ENCODE results near the gene FOXA3.
A peak's percentile ranks its signal among the peaks of the same experiment; 100 is the strongest.

DNA sequence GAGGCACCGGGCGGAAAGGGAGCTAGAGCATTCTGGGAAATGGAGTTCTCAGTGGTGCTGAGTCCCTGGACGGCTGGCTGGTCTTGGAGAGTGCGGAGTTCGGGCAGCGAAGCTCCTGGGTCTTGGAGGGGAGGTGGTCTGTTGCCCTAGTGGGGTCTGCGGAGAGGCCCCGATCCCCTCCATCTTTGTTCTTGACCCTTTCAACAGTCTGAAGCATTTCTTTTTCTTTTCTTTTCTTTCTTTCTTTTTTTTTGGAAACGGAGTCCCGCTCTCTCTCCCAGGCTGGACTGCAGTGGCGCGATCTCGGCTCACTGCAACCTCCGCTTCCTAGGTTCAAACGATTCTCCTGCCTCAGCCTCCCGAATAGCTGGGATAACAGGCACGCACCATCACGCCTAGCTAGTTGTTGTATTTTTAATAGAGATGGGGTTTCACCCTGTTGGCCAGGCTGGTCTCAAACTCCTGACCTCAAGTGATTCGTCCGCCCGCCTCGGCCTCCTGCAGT is 739 bp upstream of the FOXA3 start:
- TF ChIP-seq, protein P1, sequence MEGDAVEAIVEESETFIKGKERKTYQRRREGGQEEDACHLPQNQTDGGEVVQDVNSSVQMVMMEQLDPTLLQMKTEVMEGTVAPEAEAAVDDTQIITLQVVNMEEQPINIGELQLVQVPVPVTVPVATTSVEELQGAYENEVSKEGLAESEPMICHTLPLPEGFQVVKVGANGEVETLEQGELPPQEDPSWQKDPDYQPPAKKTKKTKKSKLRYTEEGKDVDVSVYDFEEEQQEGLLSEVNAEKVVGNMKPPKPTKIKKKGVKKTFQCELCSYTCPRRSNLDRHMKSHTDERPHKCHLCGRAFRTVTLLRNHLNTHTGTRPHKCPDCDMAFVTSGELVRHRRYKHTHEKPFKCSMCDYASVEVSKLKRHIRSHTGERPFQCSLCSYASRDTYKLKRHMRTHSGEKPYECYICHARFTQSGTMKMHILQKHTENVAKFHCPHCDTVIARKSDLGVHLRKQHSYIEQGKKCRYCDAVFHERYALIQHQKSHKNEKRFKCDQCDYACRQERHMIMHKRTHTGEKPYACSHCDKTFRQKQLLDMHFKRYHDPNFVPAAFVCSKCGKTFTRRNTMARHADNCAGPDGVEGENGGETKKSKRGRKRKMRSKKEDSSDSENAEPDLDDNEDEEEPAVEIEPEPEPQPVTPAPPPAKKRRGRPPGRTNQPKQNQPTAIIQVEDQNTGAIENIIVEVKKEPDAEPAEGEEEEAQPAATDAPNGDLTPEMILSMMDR (IDR thresholded peaks at IDR 0.05) = no peak
- TF ChIP-seq POLR2A (IDR thresholded peaks at IDR 0.05) (no peak), POLR2AphosphoS5 (IDR thresholded peaks at IDR 0.05) (peak in 2 of 3 donors; percentile 33 to 73), EP300 (IDR thresholded peaks at IDR 0.05; ENCODE audit: low read depth) (no peak)
